ENCODE measurements around the gene MTG2. TPM values are rescaled to one million over a fixed set of nuclear protein-coding genes. Genes with fewer than 3 reads are reported as not detected.

MTG2 gene
- total RNA-seq, 4 donors from 2014 or later = 17.0 to 26.1 (median 22.6) TPM

- TF ChIP-seq CTCF (IDR thresholded peaks at IDR 0.05; ENCODE audit: low read depth) = no peak
Observed at GRCh38 chr20:62172666-62173065, 10.2 kb upstream of the MTG2 start.

GRCh38 chr20:62174021-62174804 is 8.6 kb upstream of the MTG2 start:
- no peak for TF ChIP-seq CTCF (IDR thresholded peaks at IDR 0.05; ENCODE audit: low read depth)

- TF ChIP-seq CTCF (IDR thresholded peaks at IDR 0.05; ENCODE audit: low read depth) = no peak
Observed at GRCh38 chr20:62174870-62175624, 7.8 kb upstream of the MTG2 start.

DNA sequence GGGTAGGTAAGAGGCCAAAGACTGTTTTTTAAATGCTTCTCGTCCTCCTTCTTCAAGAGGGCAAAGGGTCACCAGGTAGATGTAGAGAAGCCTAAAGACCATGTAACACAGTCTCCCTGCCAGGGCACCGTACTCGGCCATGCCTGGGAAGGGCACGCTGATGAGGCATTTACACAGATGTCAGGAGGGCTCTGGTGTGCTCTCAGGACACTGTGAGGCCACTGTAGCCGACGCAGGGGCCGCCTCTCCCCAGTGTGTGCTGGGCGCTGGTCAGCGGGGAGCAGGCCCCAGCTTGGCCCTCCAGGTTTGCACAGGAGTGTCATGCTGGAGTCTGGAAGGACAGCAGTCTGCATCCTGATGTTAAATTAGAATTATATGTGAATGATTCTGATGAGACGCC is 7.1 kb upstream of the MTG2 start:
- TF ChIP-seq CTCF (IDR thresholded peaks at IDR 0.05; ENCODE audit: low read depth) = no peak

DNA sequence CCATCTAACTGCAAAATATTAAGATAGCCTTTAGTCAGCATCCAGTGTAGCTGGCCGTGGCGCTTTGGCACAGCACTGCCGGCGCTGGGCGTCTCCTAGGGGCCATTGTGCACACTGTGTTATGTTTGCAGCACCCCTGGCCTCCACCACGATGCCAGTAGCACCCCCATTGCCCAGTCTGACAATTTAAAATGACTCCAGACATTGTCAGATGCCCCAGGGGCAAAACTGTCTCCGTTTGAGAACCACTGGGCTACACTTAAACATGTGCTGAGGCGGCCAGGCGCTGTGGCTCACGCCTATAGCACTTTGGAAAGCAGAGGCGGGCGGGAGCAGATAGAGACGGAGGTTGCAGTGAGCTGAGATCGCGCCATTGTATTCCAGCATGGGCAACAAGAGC is 6.0 kb upstream of the MTG2 start:
- no peak for TF ChIP-seq CTCF (IDR thresholded peaks at IDR 0.05; ENCODE audit: low read depth)

- no peak for TF ChIP-seq CTCF (IDR thresholded peaks at IDR 0.05; ENCODE audit: low read depth)
Observed at GRCh38 chr20:62177307-62177706, 5.5 kb upstream of the MTG2 start.
